B cell (primary cell): Measurements from ENCODE around the gene ANKS1B. TPM values are rescaled to one million over a fixed set of nuclear protein-coding genes. Genes with fewer than 3 reads are reported as not detected.

Experiments used
- ATAC-seq: fragments of 200-7000 bp; cut with Tn5 transposase; one replicate; pipeline ENCODE4 v1.10.0; 2021; ENCODE audit warnings: low read depth, mild to moderate bottlenecking, moderate number of reproducible peaks, moderate library complexity
- CTCF ChIA-PET: fragments of 350-600 bp; sonication (Branson Sonifier 250); formaldehyde crosslinking; loops from one replicate; lab custom pipeline; 2021; ENCODE audit warnings: antibody characterized with exemption, inconsistent platforms; lab: Charles Lee
- POLR2A ChIA-PET: fragments of 350-600 bp; sonication (Branson Sonifier 250); formaldehyde crosslinking; loops from one replicate; lab custom pipeline; 2021; ENCODE audit warnings: antibody characterized with exemption; lab: Charles Lee
- DNase-seq: peaks from one replicate; pipeline ENCODE4 v3.0.0; 2013
- H2AFZ ChIP-seq: 2 replicates; pipeline ENCODE4 v1.6.1; 2012; ENCODE audit warnings: mild to moderate bottlenecking, low read depth, low read length; ENCODE audit not compliant: insufficient read depth, poor library complexity, severe bottlenecking
- H3K27ac ChIP-seq, 2 donors: 1 replicate in 1 of 2; 2 replicates in 1 of 2; pipeline ENCODE4 v1.5.1; 2012 to 2013; ENCODE audit warnings: low read length in 2 of 2, mild to moderate bottlenecking in 2 of 2, moderate library complexity in 1 of 2
- H3K27me3 ChIP-seq, 4 experiments: fragments of 200-600 bp in 1 of 4; sonication (generic) in 1 of 4; replicated peaks in 1 of 4; 1 replicate in 2 of 4; 2 replicates in 2 of 4; pipeline versions ENCODE4 v1.6.1 to v1.7.0; 2013 to 2016; ENCODE audit warnings: low read length in 3 of 4, mild to moderate bottlenecking in 2 of 4, mixed read lengths in 1 of 4, moderate library complexity in 1 of 4; ENCODE audit not compliant: insufficient read depth in 4 of 4, control insufficient read depth in 3 of 4; ENCODE audit errors: control extremely low read depth in 1 of 4
- H3K36me3 ChIP-seq, 2 experiments: replicated peaks in 1 of 2; 1 replicate in 1 of 2; 2 replicates in 1 of 2; pipeline versions ENCODE4 v1.6.1 to v1.7.1; 2013; ENCODE audit warnings: low read length in 1 of 2; ENCODE audit not compliant: insufficient read depth in 2 of 2, control insufficient read depth in 1 of 2; ENCODE audit errors: control extremely low read depth in 1 of 2, extremely low read depth in 1 of 2
- H3K4me1 ChIP-seq, 2 donors: fragments of 200-600 bp in 1 of 2; sonication (generic) in 1 of 2; 1 replicate in 1 of 2; 2 replicates in 1 of 2; pipeline versions ENCODE4 v1.5.1 to v1.6.1; 2013 to 2017; ENCODE audit warnings: low read length in 2 of 2; ENCODE audit not compliant: control insufficient read depth in 2 of 2, insufficient read depth in 2 of 2
- H3K4me2 ChIP-seq: replicated peaks from 2 replicates; pipeline ENCODE3; 2012; ENCODE audit warnings: mild to moderate bottlenecking, low read depth, low read length; ENCODE audit not compliant: poor library complexity, severe bottlenecking
- H3K4me3 ChIP-seq, 5 experiments: fragments of 200-600 bp in 1 of 5; sonication (generic) in 1 of 5; 1 replicate in 3 of 5; 2 replicates in 2 of 5; pipeline versions ENCODE4 v1.5.1 to v1.7.0; 2011 to 2016; ENCODE audit warnings: low read length in 4 of 5, mild to moderate bottlenecking in 4 of 5, low read depth in 2 of 5, control low read depth in 1 of 5, moderate library complexity in 1 of 5; ENCODE audit not compliant: insufficient read depth in 1 of 5; ENCODE audit errors: control extremely low read depth in 1 of 5, extremely low read depth in 1 of 5
- H3K79me2 ChIP-seq: fragments of 200-600 bp; sonication (generic); one replicate; pipeline ENCODE4 v1.6.0; 2016; ENCODE audit warnings: low read length; ENCODE audit not compliant: control insufficient read depth, insufficient read depth
- H3K9ac ChIP-seq: fragments of 200-600 bp; sonication (generic); 2 replicates; pipeline ENCODE4 v1.6.1; 2017; ENCODE audit warnings: mild to moderate bottlenecking, low read length, moderate library complexity
- H3K9me3 ChIP-seq, 3 donors: one replicate each; pipeline versions ENCODE4 v1.6.1 to v1.7.1; 2013; ENCODE audit warnings: low read length in 2 of 3; ENCODE audit not compliant: control insufficient read depth in 2 of 3, insufficient read depth in 1 of 3; ENCODE audit errors: control extremely low read depth in 1 of 3
- H4K20me1 ChIP-seq: 2 replicates; pipeline ENCODE4 v1.6.0; 2012; ENCODE audit warnings: mild to moderate bottlenecking, low read length; ENCODE audit not compliant: insufficient read depth, control insufficient read depth, poor library complexity, severe bottlenecking
- H3K27ac Mint-ChIP-seq: one replicate; pipeline ENCODE4 v1.8.0; 2021; ENCODE audit warnings: mixed read lengths
- H3K27me3 Mint-ChIP-seq: one replicate; pipeline ENCODE4 v1.8.0; 2021; ENCODE audit warnings: mixed read lengths
- H3K4me1 Mint-ChIP-seq: one replicate; pipeline ENCODE4 v1.8.0; 2021; ENCODE audit warnings: mixed read lengths
- H3K4me3 Mint-ChIP-seq: one replicate; pipeline ENCODE4 v1.8.0; 2021; ENCODE audit warnings: mixed read lengths
- H3K9me3 Mint-ChIP-seq: one replicate; pipeline ENCODE4 v1.8.0; 2022; ENCODE audit warnings: mixed read lengths; ENCODE audit not compliant: insufficient read depth
- CTCF ChIP-seq: fragments of 200-600 bp; IDR thresholded peaks from one replicate; pipeline ENCODE4 v1.8.0; 2022; ENCODE audit warnings: antibody characterized with exemption, mild to moderate bottlenecking
- EZH2 ChIP-seq: IDR thresholded peaks from 2 replicates; pipeline ENCODE4 v1.6.1; 2012; ENCODE audit warnings: borderline replicate concordance, low read depth, mild to moderate bottlenecking, moderate library complexity, low read length; ENCODE audit not compliant: insufficient read depth, poor library complexity, severe bottlenecking
- WGBS: methylation state at CpG from one replicate; pipeline ENCODE4 v1.1.5; 2013; ENCODE audit warnings: missing lambda C conversion rate; ENCODE audit not compliant: insufficient coverage; 5-methylcytosine and 5-hydroxymethylcytosine counted together
- intact Hi-C: fragments of 100-400 bp; cut with micrococcal nuclease; formaldehyde crosslinking; loops from one replicate; pipeline ENCODE4 v1.10.0; 2022
- polyA plus RNA-seq: library from polyadenylated mRNA; depleted of rRNA; stranded (reverse); fragments of >200 nt; gene quantifications from 2 replicates; pipeline ENCODE4 v1.2.3, GENCODE V29; 2012
- total RNA-seq, 2 donors: library from RNA; stranded (reverse); fragments of 120-200 nt in 1 of 2; gene quantifications; 1 replicate in 1 of 2; 2 replicates in 1 of 2; pipeline versions ENCODE4 v1.2.3 to v1.2.4, GENCODE V29; 2013 to 2022

ANKS1B gene
- total and polyA plus RNA-seq, 2 donors (not counting 1 experiment from before 2014, with no cell fraction given): not detected

- Histone ChIP-seq H3K9me3 (no peaks in the 10 kb centered on the region), H2AFZ (no peak overlapping the region), H3K4me2 (no peak overlapping the region), H3K27ac (no peak overlapping the region), H3K4me1 (no peaks in the 10 kb centered on the region), H3K27me3 (no peaks in the 10 kb centered on the region), H3K4me3 (no peak overlapping the region), H4K20me1 (no peaks in the 10 kb centered on the region), H3K9ac (no peak overlapping the region), H3K36me3 (no peaks in the 10 kb centered on the region), H3K79me2 (no peaks in the 10 kb centered on the region)
- no peaks in the 10 kb centered on the region for H3K9me3 Mint-ChIP-seq
- DNase-seq (no peak), ATAC-seq (no peak)
- H3K27ac Mint-ChIP-seq: no peak overlapping the region
- H3K27me3 Mint-ChIP-seq: no peaks in the 10 kb centered on the region
- WGBS: 100% methylated on average over 1 of the region's 2 CpGs
- POLR2A ChIA-PET: no interaction called here
- intact Hi-C loops: no loop called here
- no peaks in the 10 kb centered on the region for H3K4me1 Mint-ChIP-seq
- H3K4me3 Mint-ChIP-seq: no peak overlapping the region
- TF ChIP-seq CTCF (no peak), EZH2 (no peak)
- CTCF ChIA-PET: no interaction called here
Measured at GRCh38 chr12:99926511-99927169, 58.1 kb downstream of the ANKS1B start.

- no peaks in the 10 kb centered on the region for H3K27me3 ChIP-seq
- H3K36me3 ChIP-seq: no peaks in the 10 kb centered on the region
- H3K9ac ChIP-seq: no peak overlapping the region
- H3K9me3 ChIP-seq: no peaks in the 10 kb centered on the region
- intact Hi-C loops: no loop called here
- no peak overlapping the region for H3K27ac ChIP-seq
- no peak overlapping the region for H2AFZ ChIP-seq
- no peak overlapping the region for H3K4me3 Mint-ChIP-seq
- WGBS: 89% methylated on average over 3 of the region's 5 CpGs
- DNase-seq (no peak), ATAC-seq (no peak)
- no peaks in the 10 kb centered on the region for H3K9me3 Mint-ChIP-seq
- no peaks in the 10 kb centered on the region for H4K20me1 ChIP-seq
- H3K27me3 Mint-ChIP-seq: no peaks in the 10 kb centered on the region
- no peaks in the 10 kb centered on the region for H3K79me2 ChIP-seq
- no peak for TF ChIP-seq CTCF
- TF ChIP-seq EZH2: no peak
- no peaks in the 10 kb centered on the region for H3K4me1 ChIP-seq
- ChIA-PET POLR2A (no interaction called here), CTCF (no interaction called here)
- H3K4me2 ChIP-seq: no peak overlapping the region
- no peaks in the 10 kb centered on the region for H3K4me1 Mint-ChIP-seq
- no peak overlapping the region for H3K4me3 ChIP-seq
- no peak overlapping the region for H3K27ac Mint-ChIP-seq
Measured at GRCh38 chr12:99920353-99920960, 64.3 kb downstream of the ANKS1B start.
